ENCODE data around the gene PRPSAP1.
"Not testable (repeated sequence)": the region's sequence is repeated elsewhere in the genome, so short reads cannot be mapped to it uniquely, and the experiment has no call there.

The PRPSAP1 gene

GRCh38 chr17:76359776-76360175, 6.1 kb upstream of the PRPSAP1 start:
- not testable (repeated sequence) for DNase-seq (ENCODE audit: low spot score)

DNA sequence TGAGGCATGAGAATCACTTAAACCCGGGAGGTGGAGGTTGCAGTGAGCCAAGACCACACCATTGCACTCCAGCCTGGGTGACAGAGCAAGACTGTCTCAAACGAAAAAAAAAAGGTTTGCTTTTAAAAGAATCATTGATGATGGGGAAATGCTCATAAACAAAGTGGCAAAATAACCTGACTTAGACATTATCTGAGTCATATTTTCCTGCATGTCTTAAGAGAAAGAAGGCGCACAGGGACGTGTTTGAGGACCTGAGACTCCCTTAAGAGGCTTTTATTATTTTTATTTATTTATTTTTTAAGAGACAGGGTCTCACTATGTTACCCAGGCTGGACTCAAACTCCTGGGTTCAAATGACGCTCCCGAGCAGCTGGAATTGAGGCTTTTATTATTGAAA, 5.7 kb upstream of the PRPSAP1 start:
- no peak for DNase-seq (ENCODE audit: low spot score)

DNA sequence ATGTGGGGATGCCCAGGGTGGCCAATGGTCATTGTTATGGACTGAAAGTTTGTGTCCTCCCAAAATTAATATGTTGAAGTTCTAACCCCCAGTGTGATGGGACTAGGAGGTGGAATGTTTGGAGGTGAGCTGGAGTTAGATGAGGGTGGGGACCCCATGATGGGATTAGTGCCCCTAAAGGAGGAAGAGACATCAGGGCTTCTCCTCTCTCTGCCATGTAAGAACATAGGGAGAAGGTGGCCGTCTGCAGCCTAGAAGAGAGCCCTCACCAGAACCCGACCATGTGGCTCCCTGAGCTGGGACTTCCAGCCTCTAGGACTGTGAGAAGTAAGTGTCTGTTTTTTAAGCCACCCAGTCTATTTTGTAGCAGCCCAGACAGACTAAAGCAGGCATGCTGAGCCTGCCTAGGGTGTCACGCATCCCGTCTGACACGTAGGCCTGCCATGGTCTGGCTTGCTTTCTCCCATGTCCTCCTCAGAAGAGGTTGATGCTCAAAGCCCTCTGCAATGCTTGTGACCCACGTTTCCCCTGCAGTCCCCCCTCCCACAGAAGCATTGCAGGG, 4.0 kb upstream of the PRPSAP1 start:
- DNase-seq (ENCODE audit: low spot score) = no peak

- no peak for DNase-seq (ENCODE audit: low spot score)
Measured at GRCh38 chr17:76356803-76357456, 3.2 kb upstream of the PRPSAP1 start.

DNA sequence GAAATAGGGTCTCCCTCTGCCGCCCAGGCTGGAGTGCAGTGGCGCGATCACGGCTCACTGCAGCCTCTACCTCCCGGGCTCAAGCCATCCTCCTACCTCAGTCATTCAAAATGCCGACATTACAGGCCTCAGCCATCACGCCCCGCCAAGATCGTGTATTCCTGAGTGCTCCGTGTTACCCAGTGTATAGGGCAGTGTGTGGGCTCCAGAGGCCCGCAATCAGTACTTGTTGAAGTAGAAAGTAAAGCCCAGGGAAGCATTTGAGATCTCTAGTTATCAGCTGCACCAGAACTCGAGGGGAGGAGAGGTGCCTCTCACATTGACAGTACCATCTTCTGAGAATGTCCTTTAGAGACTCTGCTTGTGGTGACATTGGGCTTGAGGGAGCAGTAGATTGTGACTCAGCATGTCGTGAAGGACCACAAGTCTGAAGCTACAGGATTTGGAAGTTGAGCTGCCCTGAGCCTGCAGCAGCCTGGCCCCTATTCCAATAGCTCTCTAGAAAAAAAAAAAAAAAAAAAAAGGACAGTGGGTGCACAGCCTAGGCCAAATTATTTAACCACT, 1.1 kb upstream of the PRPSAP1 start:
- no peak for DNase-seq (ENCODE audit: low spot score)

GRCh38 chr17:76354317-76354729, 607 bp upstream of the PRPSAP1 start:
- no peak for DNase-seq (ENCODE audit: low spot score)

DNA sequence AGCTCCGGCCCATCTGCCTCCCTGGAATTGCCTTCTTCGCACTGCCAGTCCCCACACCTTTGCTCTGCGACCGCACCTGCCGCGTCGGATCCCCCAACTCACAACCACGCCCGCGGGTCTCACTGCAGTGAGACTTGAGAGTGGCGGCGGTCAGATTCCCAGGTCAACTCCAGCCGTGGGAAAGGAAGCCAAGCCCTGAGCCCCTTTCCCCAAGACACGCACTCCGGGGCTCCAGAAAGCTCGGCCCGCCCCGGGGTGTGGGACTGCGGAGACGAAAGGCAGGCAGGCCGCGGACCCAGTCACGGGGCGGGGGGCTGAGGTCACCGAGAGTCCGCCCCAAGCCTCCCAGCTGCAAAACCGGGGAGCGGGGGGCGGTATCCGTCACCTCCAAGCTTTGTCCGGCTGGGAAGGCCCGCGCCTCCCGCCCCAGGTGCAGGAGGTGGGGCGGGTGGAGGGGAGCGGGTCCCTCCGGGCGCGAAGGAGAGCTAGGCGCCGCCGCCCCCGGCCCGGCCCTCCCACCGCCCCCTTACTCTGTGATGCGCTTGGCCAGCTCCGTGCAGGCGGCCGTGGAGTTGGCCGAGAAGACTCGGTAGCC, 615 bp downstream of the PRPSAP1 start:
- DNase-seq (ENCODE audit: low spot score) = no peak

GRCh38 chr17:76351526-76352071, 2.1 kb downstream of the PRPSAP1 start:
- no peak for DNase-seq (ENCODE audit: low spot score)

DNA sequence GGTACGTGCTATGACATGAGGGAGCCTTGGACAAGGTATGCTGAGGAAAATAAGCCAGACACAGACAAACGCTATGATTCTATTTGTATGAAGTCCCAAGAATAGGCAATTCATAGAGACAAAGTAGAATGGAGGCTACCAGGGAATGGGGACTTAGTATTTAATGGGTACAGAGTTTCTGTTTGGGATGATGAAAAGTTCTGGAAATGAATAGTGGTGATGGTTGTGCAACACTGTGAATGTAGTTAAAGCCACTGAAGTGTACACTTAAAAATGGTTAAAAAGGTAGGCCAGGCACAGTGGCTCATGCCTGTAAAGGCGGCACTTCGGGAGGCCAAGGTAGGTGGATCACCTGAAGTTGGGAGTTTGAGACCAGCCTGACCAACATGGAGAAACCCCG, 3.3 kb downstream of the PRPSAP1 start:
- no peak for DNase-seq (ENCODE audit: low spot score)

- not testable (repeated sequence) for DNase-seq (ENCODE audit: low spot score)
Measured at GRCh38 chr17:76346936-76347335, 6.8 kb downstream of the PRPSAP1 start.

- DNase-seq (ENCODE audit: low spot score) = no peak
Measured at GRCh38 chr17:76345377-76345974, 8.2 kb downstream of the PRPSAP1 start.

DNA sequence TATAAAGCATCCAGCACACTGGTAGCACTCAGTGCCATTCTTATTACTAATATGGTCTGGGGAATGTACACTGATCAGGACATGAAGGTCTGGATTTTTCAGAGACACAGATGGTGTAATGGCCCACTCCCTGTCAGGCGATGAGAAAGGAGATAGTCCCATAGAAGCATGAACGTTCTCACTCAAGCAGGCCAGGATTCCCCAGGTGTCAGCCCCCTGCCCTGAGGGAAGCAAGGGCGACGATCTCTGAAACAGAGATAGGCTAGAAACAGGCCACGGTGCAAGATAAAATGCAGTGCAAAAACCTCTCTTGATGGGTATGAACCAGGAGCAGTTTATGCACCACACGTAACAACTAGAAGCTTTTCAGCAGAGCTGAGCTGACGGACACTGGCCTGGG, 10.6 kb downstream of the PRPSAP1 start:
- no peak for DNase-seq (ENCODE audit: low spot score)

DNA sequence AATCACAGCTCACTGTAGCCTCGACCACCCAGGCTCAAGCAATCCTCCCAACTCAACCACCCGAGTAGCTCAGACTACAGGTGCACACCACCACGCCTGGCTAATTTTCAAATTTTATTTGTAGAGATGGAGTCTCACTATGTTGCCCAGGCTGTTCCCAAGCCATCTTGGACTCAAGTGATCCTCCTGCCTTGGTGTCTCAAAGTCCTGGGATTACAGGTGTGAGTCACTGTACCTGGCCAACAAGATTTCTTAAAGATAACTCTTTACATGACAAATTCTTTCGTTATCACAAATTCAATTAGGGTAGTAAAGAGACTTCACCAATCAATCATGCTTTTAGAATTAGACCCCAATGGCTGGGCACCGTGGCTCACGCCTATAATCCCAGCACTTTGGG, 12.4 kb downstream of the PRPSAP1 start:
- DNase-seq (ENCODE audit: low spot score) = no peak

GRCh38 chr17:76337413-76337777, 16.3 kb downstream of the PRPSAP1 start:
- no peak for DNase-seq (ENCODE audit: low spot score)

GRCh38 chr17:76336756-76337412, 16.8 kb downstream of the PRPSAP1 start:
- no peak for DNase-seq (ENCODE audit: low spot score)

- no peak for DNase-seq (ENCODE audit: low spot score)
Measured at GRCh38 chr17:76335716-76336381, 17.9 kb downstream of the PRPSAP1 start.

GRCh38 chr17:76333673-76334505, 19.8 kb downstream of the PRPSAP1 start:
- DNase-seq (ENCODE audit: low spot score) = no peak

GRCh38 chr17:76331083-76331482, 22.6 kb downstream of the PRPSAP1 start:
- no peak for DNase-seq (ENCODE audit: low spot score)

DNA sequence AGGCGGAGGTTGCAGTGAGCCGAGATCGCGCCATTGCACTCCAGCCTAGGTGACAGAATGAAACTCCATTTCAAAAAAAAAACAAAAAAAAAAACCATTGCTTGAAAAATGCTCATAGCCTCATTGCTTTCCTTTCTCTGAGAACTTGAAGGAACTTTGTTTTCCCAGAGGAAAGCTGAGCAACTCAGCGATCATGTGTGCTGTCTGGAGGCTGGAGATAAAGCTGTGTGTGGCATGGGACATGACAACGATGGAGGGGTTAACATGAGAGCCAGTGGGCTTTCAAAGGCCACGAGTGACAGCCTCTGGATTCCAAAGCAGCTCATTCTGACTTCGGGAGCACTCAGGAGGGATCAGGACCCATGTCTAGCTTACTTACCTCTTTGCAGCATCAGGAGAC, 24.1 kb downstream of the PRPSAP1 start:
- DNase-seq (ENCODE audit: low spot score) = no peak

GRCh38 chr17:76327696-76328095, 26.0 kb downstream of the PRPSAP1 start:
- DNase-seq (ENCODE audit: low spot score) = no peak

DNA sequence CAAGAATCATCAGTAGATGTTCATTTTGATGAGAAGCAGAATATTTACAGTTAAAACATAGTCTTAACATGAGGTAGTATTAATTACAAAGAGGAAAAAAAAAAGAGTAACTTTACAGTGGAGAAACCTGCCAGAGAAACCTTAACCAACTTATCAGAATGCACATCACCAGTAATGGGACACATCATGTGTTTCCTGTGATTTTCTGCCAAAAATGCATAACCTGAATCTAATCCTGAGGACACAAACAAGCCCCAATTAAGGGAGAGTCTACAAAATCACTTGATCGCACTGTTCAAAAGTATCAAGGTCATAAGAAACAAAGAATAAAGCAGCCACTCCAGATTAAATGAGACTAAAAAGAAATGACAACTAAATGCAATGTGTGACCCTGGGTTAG, 27.4 kb downstream of the PRPSAP1 start:
- DNase-seq (ENCODE audit: low spot score) = no peak

Data from CD4-positive, alpha-beta T cell treated with Interleukin-2 at 100 ng/mL for 4 hours (primary cell).